Breast epithelium (tissue), 3 donors: ENCODE measurements around the gene ZNF566.

Experiments
- POLR2AphosphoS5 ChIP-seq, 3 donors: sonication (generic); formaldehyde crosslinking; IDR thresholded peaks; one replicate each; pipeline ENCODE4 v1.6.1; 2017; ENCODE audit warnings: antibody characterized with exemption in 3 of 3
- TF ChIP-seq, protein P1 (sequence below), 3 donors: fragments of 450-650 bp; IDR thresholded peaks; one replicate each; pipeline ENCODE4 v1.5.1; 2016 to 2017; ENCODE audit warnings: antibody characterized with exemption in 3 of 3, mild to moderate bottlenecking in 3 of 3, moderate library complexity in 3 of 3

DNA sequence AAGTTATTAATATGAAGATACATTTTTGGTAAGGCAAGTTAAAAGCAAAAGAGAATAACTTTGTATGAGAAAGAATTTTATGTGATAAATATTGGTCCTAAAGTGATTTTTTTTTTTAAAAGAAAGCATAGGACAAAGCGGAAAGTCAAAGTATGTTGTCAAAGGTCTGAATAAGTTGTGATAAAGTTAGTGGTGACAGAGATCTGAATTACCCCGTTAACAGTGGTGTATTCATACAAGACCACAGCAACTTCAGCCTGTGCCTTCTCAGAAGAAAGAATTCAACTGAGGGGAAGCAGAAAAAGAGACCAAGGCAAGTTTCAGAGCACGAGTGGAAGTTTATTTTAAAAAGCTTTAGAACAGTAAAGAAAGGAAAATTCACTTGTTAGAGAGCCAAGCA lies 19.0 kb upstream of the ZNF566 start:
- no peak for TF ChIP-seq POLR2AphosphoS5 (IDR thresholded peaks at IDR 0.05)
- TF ChIP-seq, protein P1, sequence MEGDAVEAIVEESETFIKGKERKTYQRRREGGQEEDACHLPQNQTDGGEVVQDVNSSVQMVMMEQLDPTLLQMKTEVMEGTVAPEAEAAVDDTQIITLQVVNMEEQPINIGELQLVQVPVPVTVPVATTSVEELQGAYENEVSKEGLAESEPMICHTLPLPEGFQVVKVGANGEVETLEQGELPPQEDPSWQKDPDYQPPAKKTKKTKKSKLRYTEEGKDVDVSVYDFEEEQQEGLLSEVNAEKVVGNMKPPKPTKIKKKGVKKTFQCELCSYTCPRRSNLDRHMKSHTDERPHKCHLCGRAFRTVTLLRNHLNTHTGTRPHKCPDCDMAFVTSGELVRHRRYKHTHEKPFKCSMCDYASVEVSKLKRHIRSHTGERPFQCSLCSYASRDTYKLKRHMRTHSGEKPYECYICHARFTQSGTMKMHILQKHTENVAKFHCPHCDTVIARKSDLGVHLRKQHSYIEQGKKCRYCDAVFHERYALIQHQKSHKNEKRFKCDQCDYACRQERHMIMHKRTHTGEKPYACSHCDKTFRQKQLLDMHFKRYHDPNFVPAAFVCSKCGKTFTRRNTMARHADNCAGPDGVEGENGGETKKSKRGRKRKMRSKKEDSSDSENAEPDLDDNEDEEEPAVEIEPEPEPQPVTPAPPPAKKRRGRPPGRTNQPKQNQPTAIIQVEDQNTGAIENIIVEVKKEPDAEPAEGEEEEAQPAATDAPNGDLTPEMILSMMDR (IDR thresholded peaks at IDR 0.05): no peak
